ENCODE measurements around the gene ZSCAN10.
"Not testable (repeated sequence)": the region's sequence is repeated elsewhere in the genome, so short reads cannot be mapped to it uniquely, and the experiment has no call there.

The ZSCAN10 gene

DNA sequence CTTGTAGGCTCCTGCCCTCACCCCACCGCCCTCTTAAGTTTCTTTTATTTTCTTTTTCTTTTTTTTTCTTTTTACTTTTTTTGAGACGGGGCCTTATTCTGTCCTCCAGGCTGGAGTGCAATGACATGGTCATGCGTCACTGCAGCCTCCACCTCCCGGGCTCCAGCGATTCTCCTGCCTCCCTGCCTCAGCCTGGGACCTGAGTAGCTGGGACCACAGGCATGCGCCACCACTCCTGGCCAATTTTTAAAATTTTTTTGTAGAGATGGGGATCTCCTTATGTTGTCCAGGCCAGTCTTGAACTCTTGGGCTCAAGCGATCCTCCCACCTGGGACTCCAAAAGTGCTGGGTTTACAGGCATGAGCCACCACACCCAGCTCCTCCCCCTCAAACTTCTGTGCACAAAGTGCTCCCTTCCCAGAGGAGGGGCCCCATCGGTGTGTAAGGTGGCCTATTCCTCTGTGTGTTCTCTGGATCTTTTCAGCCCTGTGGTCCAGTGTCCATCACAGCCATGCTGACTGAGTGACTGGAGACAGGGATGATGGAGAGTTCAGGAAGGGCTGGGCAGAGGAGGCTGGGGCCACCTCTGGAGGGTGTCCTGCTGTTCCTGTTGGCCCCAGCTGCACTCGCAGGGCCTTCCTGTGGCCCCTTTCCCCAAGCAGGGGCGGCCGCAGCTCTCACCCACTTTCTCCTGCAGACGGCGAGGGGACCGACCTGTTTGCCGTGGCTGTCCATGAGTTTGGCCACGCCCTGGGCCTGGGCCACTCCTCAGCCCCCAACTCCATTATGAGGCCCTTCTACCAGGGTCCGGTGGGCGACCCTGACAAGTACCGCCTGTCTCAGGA is 42.5 kb downstream of the ZSCAN10 start:
- H3K4me1 Mint-ChIP-seq = peaks cover 45% of the 10 kb centered on the region
- H3K4me3 Mint-ChIP-seq = peak overlapping the region; percentile 88
- H3K27ac Mint-ChIP-seq (ENCODE audit: low read depth) = peak overlapping the region; percentile 83
- no peak for ATAC-seq (replicated peaks; ENCODE audit: extremely low read depth, poor library complexity, severe bottlenecking)
- DNase-seq (ENCODE audit: low spot score in 2 of 2) = no peak
- H3K9me3 Mint-ChIP-seq = no peaks in the 10 kb centered on the region
- peaks cover 8% of the 10 kb centered on the region for H3K36me3 Mint-ChIP-seq (ENCODE audit: insufficient read depth)
- no peaks in the 10 kb centered on the region for H3K27me3 Mint-ChIP-seq

DNA sequence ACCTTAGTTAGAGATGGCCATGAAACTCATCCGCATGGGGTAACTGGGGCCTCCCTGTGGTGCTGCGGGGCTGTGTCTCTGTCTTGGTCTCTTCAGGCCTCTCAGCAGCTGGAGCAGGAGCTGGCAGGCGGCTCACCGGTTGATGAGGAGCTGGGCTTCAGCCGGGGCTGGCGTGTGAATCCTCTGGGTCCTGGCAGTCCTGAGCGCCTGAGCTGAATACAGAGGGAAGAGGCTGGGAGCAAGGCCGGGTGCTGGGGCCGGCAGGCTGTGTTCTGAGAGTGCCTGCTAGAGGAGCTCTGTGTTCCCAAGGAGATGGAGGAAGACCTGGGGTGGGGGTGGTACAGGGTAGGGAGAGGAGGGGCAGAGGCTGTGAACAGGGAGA is 43.4 kb downstream of the ZSCAN10 start:
- H3K4me3 Mint-ChIP-seq = peak overlapping the region; percentile 66
- peaks cover 52% of the 10 kb centered on the region for H3K4me1 Mint-ChIP-seq
- not testable (repeated sequence) for H3K27me3 Mint-ChIP-seq; DNase-seq (ENCODE audit: low spot score in 2 of 2); H3K9me3 Mint-ChIP-seq; ATAC-seq (replicated peaks; ENCODE audit: extremely low read depth, poor library complexity, severe bottlenecking); H3K36me3 Mint-ChIP-seq (ENCODE audit: insufficient read depth)
- peak overlapping the region; percentile 83 for H3K27ac Mint-ChIP-seq (ENCODE audit: low read depth)

DNA sequence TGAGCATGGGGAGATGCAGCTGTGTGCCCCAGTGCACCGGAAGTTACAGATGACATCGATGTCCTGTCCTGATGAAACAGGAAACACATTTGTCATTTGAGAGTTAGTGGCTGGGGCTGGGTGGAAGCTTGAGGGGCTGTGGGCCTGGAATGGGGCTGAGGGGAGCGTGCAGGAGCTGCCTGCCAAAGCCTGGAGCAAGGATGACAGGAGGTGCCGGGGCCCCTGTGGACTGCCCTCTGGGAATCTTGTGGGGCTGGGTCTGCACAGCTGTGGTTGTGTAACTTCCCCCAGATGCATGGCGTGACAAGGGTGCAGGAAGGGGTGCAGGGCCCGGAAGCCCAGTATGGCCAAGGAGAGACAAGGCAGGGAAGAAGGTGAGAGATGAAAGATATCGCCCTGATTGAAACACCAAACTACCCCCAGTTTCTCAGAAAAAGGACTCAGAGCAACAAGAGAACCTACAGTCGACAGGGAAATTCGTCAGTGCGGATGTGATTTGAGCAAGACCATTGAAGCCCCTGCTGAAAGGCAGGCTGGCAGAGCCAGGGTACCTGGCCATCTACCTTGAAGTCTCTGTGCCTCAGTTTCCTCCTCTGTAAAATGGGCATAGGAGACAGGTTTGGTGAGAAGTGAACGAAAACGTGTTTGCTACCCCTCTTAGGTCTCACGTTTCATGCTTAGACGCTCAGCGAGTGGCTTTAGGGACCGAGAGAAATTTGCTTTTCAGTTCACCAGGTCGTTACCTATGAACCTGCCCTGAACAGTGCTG is 43.9 kb downstream of the ZSCAN10 start:
- no peak for ATAC-seq (replicated peaks; ENCODE audit: extremely low read depth, poor library complexity, severe bottlenecking)
- H3K27me3 Mint-ChIP-seq = no peaks in the 10 kb centered on the region
- H3K27ac Mint-ChIP-seq (ENCODE audit: low read depth) = peak overlapping the region; percentile 83
- peaks cover 58% of the 10 kb centered on the region for H3K4me1 Mint-ChIP-seq
- H3K36me3 Mint-ChIP-seq (ENCODE audit: insufficient read depth) = peaks cover 8% of the 10 kb centered on the region
- peak overlapping the region; percentile 66 for H3K4me3 Mint-ChIP-seq
- no peaks in the 10 kb centered on the region for H3K9me3 Mint-ChIP-seq
- no peak for DNase-seq (ENCODE audit: low spot score in 2 of 2)

DNA sequence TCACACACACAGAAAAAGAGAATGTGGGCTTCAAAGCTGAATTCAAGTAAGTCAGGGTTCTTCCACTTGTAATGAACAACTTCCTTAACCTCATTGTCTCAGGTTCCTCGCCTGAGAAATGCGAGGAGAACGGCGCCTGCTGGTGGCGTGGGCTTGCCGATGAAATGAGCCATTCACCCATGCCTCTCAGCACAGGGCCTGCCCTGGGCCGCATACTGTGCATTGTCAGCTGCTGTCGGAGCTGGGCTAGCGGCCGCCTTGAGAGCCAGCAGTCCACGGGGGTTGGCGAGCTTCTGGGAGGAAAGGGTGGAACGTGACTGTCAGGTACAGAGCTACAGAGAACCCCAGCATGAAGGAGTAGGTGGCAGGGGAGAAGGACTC is 45.8 kb downstream of the ZSCAN10 start:
- Mint-ChIP-seq H3K4me1 (peaks cover 59% of the 10 kb centered on the region), H3K4me3 (peak overlapping the region; percentile 6)
- not testable (repeated sequence) for H3K36me3 Mint-ChIP-seq (ENCODE audit: insufficient read depth)

DNA sequence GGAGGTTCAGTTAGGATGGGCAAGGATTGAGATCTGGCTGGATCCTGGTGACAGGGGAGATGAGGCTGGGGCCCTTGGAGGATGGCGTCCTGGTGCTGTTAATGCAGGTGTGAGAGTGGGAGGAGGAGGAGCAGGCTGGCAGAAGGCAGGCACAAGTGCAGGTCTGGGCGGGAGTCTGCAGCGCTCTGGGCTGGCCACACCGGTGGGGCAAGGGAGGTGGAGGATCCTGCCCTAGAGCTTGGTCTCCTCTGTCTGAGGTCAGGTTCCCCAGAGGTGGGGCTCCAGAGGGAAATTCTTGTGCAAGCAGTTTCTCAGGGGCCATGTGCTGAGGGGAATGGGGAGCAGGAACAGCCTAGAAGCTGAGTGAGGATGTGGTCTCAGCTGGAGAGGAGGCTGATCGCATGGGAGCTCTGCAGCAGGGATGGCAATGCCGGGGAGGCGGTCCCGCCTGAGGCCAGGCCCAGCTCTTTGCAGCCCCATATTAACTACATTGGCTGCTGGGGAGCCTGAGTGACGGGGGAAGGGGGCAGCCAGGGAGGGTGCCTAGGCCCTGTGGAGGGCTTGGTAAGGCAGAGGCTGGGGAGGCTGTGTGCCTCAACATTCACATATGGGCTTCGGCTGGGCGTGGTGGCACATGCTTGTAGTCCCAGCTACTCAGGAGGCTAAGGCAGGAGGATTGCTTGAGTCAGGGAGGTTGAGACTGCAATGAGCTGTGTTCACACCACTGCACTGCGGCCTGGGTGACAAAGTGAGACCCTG is 46.3 kb downstream of the ZSCAN10 start:
- H3K27me3 Mint-ChIP-seq; H3K4me3 Mint-ChIP-seq; H3K36me3 Mint-ChIP-seq (ENCODE audit: insufficient read depth); H3K9me3 Mint-ChIP-seq; DNase-seq (ENCODE audit: low spot score in 2 of 2): not testable (repeated sequence)
- Mint-ChIP-seq H3K27ac (ENCODE audit: low read depth) (peak overlapping the region; percentile 52), H3K4me1 (peaks cover 62% of the 10 kb centered on the region)
- ATAC-seq (replicated peaks; ENCODE audit: extremely low read depth, poor library complexity, severe bottlenecking) = peak; percentile 41

More for the DNA sequence above, 45.8 kb downstream of the ZSCAN10 start:
- H3K27me3 Mint-ChIP-seq; DNase-seq (ENCODE audit: low spot score in 2 of 2); H3K27ac Mint-ChIP-seq (ENCODE audit: low read depth); H3K9me3 Mint-ChIP-seq: not testable (repeated sequence)
- ATAC-seq (replicated peaks; ENCODE audit: extremely low read depth, poor library complexity, severe bottlenecking) = peak; percentile 33

DNA sequence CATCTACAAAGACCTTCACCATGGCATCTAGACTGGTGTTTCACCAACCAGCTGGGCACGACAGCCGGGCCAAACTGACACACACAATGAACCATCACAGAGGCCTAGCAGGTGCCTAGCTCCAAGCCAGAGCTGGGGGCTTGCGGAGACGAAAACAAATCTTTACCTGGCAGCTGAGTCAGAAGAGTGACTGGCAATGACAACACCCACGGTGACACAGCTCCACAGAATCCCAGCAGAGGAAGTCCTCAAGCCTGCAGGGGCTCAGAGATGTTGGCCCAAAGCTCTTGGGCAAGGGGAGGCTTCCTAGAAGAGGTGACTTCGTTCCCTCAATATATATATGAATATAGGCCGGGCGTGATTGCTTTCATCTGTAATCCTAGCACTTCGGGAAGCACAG is 47.6 kb downstream of the ZSCAN10 start:
- DNase-seq (ENCODE audit: low spot score in 2 of 2) = no peak
- no peak overlapping the region for H3K27ac Mint-ChIP-seq (ENCODE audit: low read depth)
- peaks cover 56% of the 10 kb centered on the region for H3K4me1 Mint-ChIP-seq
- no peak overlapping the region for H3K4me3 Mint-ChIP-seq
- no peaks in the 10 kb centered on the region for H3K27me3 Mint-ChIP-seq
- no peak for ATAC-seq (replicated peaks; ENCODE audit: extremely low read depth, poor library complexity, severe bottlenecking)
- H3K36me3 Mint-ChIP-seq (ENCODE audit: insufficient read depth) = peaks cover 6% of the 10 kb centered on the region
- no peaks in the 10 kb centered on the region for H3K9me3 Mint-ChIP-seq

DNA sequence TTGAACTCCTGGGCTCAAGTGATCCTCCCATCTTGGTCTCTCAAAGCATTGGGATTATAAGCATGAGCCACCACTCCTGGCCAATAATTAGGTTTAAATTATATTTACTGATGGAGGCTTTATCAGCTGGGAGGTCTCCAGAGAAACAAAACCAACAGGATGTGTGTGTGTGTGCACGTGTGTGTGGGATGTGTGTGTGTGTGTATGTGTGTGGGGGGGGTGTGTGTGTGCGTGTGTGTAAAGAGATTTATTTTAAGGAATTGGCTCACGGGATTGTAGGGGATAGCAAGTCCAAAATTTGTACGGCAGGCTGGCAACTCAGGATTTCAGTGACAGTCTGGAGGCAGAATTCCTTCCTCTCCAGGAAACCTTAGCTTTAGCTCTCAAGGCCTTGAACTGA is 48.1 kb downstream of the ZSCAN10 start:
- DNase-seq (ENCODE audit: low spot score in 2 of 2) = no peak
- H3K4me3 Mint-ChIP-seq = no peak overlapping the region
- no peaks in the 10 kb centered on the region for H3K27me3 Mint-ChIP-seq
- no peak for ATAC-seq (replicated peaks; ENCODE audit: extremely low read depth, poor library complexity, severe bottlenecking)
- H3K4me1 Mint-ChIP-seq = peaks cover 56% of the 10 kb centered on the region
- peaks cover 6% of the 10 kb centered on the region for H3K36me3 Mint-ChIP-seq (ENCODE audit: insufficient read depth)
- H3K9me3 Mint-ChIP-seq = no peaks in the 10 kb centered on the region
- H3K27ac Mint-ChIP-seq (ENCODE audit: low read depth) = peak overlapping the region; percentile 68

DNA sequence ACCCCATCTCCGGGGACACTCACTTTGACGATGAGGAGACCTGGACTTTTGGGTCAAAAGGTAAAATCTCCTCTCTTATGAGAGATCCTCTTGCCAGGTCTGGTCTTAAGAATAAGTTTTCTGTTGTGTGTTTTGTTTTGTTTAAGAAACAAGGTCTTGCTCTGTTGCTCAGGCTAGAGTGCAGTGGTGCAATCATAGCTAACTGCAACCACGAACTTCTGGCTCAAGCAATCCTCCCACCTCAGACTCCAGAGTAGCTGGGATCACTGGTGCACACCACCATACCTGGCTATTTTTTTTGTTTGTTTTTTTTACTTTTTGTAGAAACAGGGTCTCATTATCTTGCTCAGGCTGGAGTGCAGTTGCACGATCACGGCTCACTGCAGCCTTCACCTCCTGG is 48.6 kb downstream of the ZSCAN10 start:
- no peak for ATAC-seq (replicated peaks; ENCODE audit: extremely low read depth, poor library complexity, severe bottlenecking)

DNA sequence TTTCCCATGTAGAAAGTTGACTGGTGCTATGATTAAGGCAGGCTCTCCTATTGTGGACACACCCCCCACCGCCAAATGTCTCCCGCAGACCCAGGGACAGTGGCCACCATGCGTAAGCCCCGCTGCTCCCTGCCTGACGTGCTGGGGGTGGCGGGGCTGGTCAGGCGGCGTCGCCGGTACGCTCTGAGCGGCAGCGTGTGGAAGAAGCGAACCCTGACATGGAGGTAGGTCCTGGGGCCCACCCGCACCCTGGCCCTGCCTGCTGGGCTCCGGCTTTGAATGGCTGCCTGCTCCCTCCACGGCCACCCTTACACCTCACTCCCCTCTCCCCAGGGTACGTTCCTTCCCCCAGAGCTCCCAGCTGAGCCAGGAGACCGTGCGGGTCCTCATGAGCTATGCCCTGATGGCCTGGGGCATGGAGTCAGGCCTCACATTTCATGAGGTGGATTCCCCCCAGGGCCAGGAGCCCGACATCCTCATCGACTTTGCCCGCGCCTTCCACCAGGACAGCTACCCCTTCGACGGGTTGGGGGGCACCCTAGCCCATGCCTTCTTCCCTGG is 49.1 kb downstream of the ZSCAN10 start:
- Mint-ChIP-seq H3K9me3 (no peaks in the 10 kb centered on the region), H3K27ac (ENCODE audit: low read depth) (no peak overlapping the region), H3K27me3 (peaks cover 3% of the 10 kb centered on the region), H3K4me3 (no peak overlapping the region), H3K36me3 (ENCODE audit: insufficient read depth) (peaks cover 3% of the 10 kb centered on the region), H3K4me1 (peaks cover 50% of the 10 kb centered on the region)
- ATAC-seq (replicated peaks; ENCODE audit: extremely low read depth, poor library complexity, severe bottlenecking) = no peak
- no peak for DNase-seq (ENCODE audit: low spot score in 2 of 2)

More for the DNA sequence above, 48.6 kb downstream of the ZSCAN10 start:
- no peaks in the 10 kb centered on the region for H3K9me3 Mint-ChIP-seq
- H3K4me3 Mint-ChIP-seq = no peak overlapping the region
- H3K27ac Mint-ChIP-seq (ENCODE audit: low read depth) = peak overlapping the region; percentile 68
- no peaks in the 10 kb centered on the region for H3K27me3 Mint-ChIP-seq
- H3K4me1 Mint-ChIP-seq = peaks cover 50% of the 10 kb centered on the region
- H3K36me3 Mint-ChIP-seq (ENCODE audit: insufficient read depth) = peaks cover 6% of the 10 kb centered on the region
- DNase-seq (ENCODE audit: low spot score in 2 of 2) = no peak

DNA sequence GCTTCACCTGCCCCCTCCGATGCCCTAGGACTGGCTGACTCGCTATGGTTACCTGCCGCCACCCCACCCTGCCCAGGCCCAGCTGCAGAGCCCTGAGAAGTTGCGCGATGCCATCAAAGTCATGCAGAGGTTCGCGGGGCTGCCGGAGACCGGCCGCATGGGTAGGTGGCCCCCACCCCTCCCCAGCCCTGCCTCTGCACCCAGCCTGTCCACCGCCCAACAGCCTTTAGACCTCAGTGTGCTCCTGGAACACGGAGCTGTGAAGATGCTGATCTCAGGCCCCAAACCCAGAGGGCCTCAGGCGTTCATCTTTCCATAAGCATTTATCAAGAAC is 51.7 kb downstream of the ZSCAN10 start:
- DNase-seq (ENCODE audit: low spot score in 2 of 2) (no peak), ATAC-seq (replicated peaks; ENCODE audit: extremely low read depth, poor library complexity, severe bottlenecking) (no peak)

DNA sequence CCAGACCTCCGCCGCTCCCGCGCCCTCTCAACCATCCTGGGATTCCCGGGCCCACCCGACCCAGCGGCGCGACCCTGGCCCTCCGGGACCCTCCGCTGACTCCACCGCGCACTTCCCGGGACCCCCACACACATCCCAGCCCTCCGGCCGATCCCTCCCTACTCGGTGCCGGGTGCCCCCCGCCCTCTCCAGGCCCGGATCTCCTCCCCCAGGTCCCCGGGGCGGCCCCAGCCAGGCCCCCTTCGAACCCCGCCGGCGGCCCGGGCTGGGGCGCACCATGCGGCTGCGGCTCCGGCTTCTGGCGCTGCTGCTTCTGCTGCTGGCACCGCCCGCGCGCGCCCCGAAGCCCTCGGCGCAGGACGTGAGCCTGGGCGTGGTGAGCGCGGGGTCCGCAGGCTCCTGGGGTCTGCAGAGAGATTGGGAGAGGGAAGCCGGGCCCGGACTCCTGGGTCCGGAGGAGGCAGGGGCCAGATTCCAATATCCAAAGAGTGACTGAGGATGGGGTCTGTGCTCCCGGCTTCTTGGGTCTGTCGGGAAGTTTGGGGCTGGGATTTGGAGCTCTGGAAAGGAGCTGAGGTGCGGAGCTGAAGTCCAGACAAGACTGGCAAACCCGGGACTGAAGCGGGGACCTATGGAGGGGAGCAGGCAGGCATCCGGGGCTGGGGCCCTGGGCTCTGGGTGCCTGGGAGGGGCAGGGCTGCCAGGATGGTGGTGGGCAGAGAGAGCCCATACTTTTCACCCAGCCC is 52.3 kb downstream of the ZSCAN10 start:
- peaks cover 21% of the 10 kb centered on the region for H3K27me3 Mint-ChIP-seq
- DNase-seq (ENCODE audit: low spot score in 2 of 2) = no peak
- no peaks in the 10 kb centered on the region for H3K9me3 Mint-ChIP-seq
- H3K4me1 Mint-ChIP-seq = peaks cover 44% of the 10 kb centered on the region
- peaks cover 1% of the 10 kb centered on the region for H3K36me3 Mint-ChIP-seq (ENCODE audit: insufficient read depth)
- peak overlapping the region; percentile 38 for H3K4me3 Mint-ChIP-seq
- peak; percentile 48 for ATAC-seq (replicated peaks; ENCODE audit: extremely low read depth, poor library complexity, severe bottlenecking)
- H3K27ac Mint-ChIP-seq (ENCODE audit: low read depth) = no peak overlapping the region

More for the DNA sequence above, 51.7 kb downstream of the ZSCAN10 start:
- Mint-ChIP-seq H3K4me1 (peaks cover 49% of the 10 kb centered on the region), H3K9me3 (no peaks in the 10 kb centered on the region), H3K27me3 (peaks cover 21% of the 10 kb centered on the region), H3K4me3 (peak overlapping the region; percentile 38), H3K27ac (ENCODE audit: low read depth) (no peak overlapping the region), H3K36me3 (ENCODE audit: insufficient read depth) (peaks cover 1% of the 10 kb centered on the region)
